ENCODE results near the gene MRGPRF.

MRGPRF gene

GRCh38 chr11:69012092-69013008 lies 696 bp downstream of the MRGPRF start:
- ChIA-PET POLR2A (no interaction called here), CTCF (interaction anchor here (1.3 to 1.4 kb wide), 2 partner anchors 9 to 16 kb away, joined by 4 read pairs; no protein-coding TSS in a partner anchor)
- TF ChIP-seq, protein P1, sequence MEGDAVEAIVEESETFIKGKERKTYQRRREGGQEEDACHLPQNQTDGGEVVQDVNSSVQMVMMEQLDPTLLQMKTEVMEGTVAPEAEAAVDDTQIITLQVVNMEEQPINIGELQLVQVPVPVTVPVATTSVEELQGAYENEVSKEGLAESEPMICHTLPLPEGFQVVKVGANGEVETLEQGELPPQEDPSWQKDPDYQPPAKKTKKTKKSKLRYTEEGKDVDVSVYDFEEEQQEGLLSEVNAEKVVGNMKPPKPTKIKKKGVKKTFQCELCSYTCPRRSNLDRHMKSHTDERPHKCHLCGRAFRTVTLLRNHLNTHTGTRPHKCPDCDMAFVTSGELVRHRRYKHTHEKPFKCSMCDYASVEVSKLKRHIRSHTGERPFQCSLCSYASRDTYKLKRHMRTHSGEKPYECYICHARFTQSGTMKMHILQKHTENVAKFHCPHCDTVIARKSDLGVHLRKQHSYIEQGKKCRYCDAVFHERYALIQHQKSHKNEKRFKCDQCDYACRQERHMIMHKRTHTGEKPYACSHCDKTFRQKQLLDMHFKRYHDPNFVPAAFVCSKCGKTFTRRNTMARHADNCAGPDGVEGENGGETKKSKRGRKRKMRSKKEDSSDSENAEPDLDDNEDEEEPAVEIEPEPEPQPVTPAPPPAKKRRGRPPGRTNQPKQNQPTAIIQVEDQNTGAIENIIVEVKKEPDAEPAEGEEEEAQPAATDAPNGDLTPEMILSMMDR (IDR thresholded peaks at IDR 0.05; ENCODE audit: control extremely low read depth, extremely low read depth, low read depth, missing control alignments), result no peak
- DNase-seq (ENCODE audit: extremely low spot score), result no peak

GRCh38 chr11:69011624-69012091 lies 1.4 kb downstream of the MRGPRF start:
- ChIA-PET CTCF (interaction anchor here (1.3 to 1.4 kb wide), 2 partner anchors 10 to 17 kb away, joined by 4 read pairs; no protein-coding TSS in a partner anchor), POLR2A (no interaction called here)
- TF ChIP-seq, protein P1 (IDR thresholded peaks at IDR 0.05; ENCODE audit: control extremely low read depth, extremely low read depth, low read depth, missing control alignments), result no peak
- no peak for DNase-seq (ENCODE audit: extremely low spot score)

DNA sequence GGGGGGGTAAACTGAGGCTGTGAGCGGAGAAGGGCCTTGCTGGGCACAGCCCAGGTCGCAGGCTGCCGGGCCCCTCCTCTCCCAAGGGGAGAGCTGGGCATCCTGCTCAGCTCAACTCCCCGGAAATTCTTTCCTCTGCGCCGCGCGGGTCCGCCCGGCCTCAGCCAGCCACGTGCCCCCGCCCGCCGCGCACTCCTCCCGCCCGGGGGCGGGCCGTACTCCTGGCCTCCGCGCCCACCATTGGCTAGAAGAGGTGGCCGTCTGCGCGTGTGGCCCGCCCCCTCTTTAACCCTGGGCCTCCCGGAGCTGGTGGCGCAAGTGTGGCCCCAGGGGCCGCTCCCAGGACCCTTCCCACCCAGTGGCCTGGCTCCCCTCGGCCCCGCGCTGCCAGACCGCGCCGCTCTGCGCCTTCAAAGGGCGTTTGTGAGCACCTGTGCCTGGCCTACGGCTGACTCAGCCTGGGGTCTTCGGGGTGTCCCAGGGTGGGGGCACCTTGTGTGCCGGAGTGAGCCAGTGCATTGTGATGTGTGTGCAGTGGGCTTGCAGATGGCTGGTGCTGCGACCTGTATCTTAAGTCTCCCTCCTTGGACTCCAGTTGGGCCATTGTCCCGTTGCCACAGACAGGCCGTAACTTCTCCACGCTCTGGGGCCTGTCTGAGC lies 2.0 kb downstream of the MRGPRF start:
- no peak for DNase-seq (ENCODE audit: extremely low spot score)
- POLR2A ChIA-PET, result no interaction called here
- CTCF ChIA-PET, result interaction anchor here (1.4 kb wide), 1 partner anchor 11 kb away, joined by 4 read pairs; no protein-coding TSS in a partner anchor
- TF ChIP-seq, protein P1 (IDR thresholded peaks at IDR 0.05; ENCODE audit: control extremely low read depth, extremely low read depth, low read depth, missing control alignments), result no peak

- no peak for DNase-seq (ENCODE audit: extremely low spot score)
- TF ChIP-seq, protein P1 (IDR thresholded peaks at IDR 0.05; ENCODE audit: control extremely low read depth, extremely low read depth, low read depth, missing control alignments), result no peak
- POLR2A ChIA-PET, result no interaction called here
- CTCF ChIA-PET, result interaction anchor here (1.4 kb wide), 1 partner anchor 11 kb away, joined by 4 read pairs; no protein-coding TSS in a partner anchor
Observed at GRCh38 chr11:69010361-69010891, 2.6 kb downstream of the MRGPRF start.

DNA sequence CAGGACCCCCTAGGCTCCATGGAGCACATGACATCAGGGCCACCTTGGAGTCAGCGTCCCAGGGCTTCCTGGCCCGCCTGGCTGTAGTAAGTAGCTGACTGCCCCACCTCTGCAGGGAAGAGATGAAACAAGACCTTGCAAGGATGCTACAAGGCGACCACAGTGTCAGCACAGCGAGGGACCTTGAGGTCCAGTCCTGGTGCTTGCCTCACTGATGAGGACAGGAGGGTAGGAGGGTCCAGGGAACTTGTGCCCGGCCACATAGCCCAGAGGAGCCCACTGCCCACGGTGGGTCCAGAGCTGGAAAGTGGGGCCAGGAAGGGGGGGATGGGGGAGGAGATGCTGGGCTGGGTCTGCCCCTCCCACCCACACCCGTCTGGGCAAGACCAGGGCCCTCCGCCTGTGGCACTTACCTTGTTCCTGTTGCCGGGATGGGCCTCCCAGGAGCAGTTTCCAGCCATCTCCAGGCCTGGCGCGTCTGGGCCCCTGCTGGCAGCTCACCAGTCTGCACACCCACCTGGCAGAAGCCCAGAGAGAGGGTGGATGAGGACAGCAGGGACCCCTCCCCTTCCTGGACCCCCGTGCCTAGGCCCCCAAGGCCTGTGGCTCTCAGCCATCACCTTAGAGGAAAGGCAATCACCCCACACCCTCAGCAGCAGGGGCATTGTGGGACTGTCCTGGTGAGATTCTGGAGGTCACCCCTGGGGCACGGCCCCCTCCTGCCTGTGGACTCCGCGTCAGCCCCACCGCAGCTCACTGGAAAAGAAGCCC lies 3.4 kb downstream of the MRGPRF start:
- ChIA-PET POLR2A (no interaction called here), CTCF (no interaction called here)
- DNase-seq (ENCODE audit: extremely low spot score), result no peak
- TF ChIP-seq, protein P1 (IDR thresholded peaks at IDR 0.05; ENCODE audit: control extremely low read depth, extremely low read depth, low read depth, missing control alignments), result no peak

All from GM10248 (cell line).